ENCODE results near the gene SMC6. TPM values are rescaled to one million over a fixed set of nuclear protein-coding genes. Genes with fewer than 3 reads are reported as not detected.

SMC6 gene
- total RNA-seq, 4 donors from 2014 or later = 14.1 to 30.8 (median 24.6) TPM

GRCh38 chr2:17646838-17647701 lies 106.5 kb downstream of the SMC6 start:
- Histone ChIP-seq H3K9me3 (no peaks in the 10 kb centered on the region), H3K36me3 (no peaks in the 10 kb centered on the region), H3K4me3 (no peak overlapping the region), H3K27ac (no peak overlapping the region), H3K27me3 (no peaks in the 10 kb centered on the region), H3K4me1 (peaks cover 0 to 19% (median 0%) of the 10 kb centered on the region in 4 donors)
- TF ChIP-seq POLR2A (IDR thresholded peaks at IDR 0.05) (no peak), CTCF (IDR thresholded peaks at IDR 0.05) (no peak), EP300 (IDR thresholded peaks at IDR 0.05) (no peak)
- 56 to 68% methylated on average over 5 of the region's 5 CpGs for WGBS, 2 donors
- DNase-seq (ENCODE audit: low spot score in 2 of 2) = no peak

- Histone ChIP-seq H3K27me3 (no peaks in the 10 kb centered on the region), H3K36me3 (no peaks in the 10 kb centered on the region), H3K27ac (no peak overlapping the region), H3K9me3 (no peaks in the 10 kb centered on the region), H3K4me3 (no peak overlapping the region), H3K4me1 (peaks cover 0 to 19% (median 0%) of the 10 kb centered on the region in 4 donors)
- DNase-seq (ENCODE audit: low spot score in 2 of 2) = peak in 1 of 2 donors; percentile 81
- 0 to 2% methylated on average over 3 of the region's 3 CpGs for WGBS, 2 donors
- TF ChIP-seq CTCF (IDR thresholded peaks at IDR 0.05) = peak; percentile 77 to 82 (median 80)
- no peak for TF ChIP-seq POLR2A (IDR thresholded peaks at IDR 0.05)
Measured at GRCh38 chr2:17646081-17646554, 107.5 kb downstream of the SMC6 start.

GRCh38 chr2:17644997-17645720 lies 108.5 kb downstream of the SMC6 start:
- no peak overlapping the region for H3K4me3 ChIP-seq
- H3K36me3 ChIP-seq = no peaks in the 10 kb centered on the region
- TF ChIP-seq POLR2A (IDR thresholded peaks at IDR 0.05) (no peak), EP300 (IDR thresholded peaks at IDR 0.05) (no peak), CTCF (IDR thresholded peaks at IDR 0.05) (no peak)
- no peak for DNase-seq (ENCODE audit: low spot score in 2 of 2)
- H3K4me1 ChIP-seq = peaks cover 0 to 19% (median 0%) of the 10 kb centered on the region in 4 donors
- no peaks in the 10 kb centered on the region for H3K27me3 ChIP-seq
- H3K27ac ChIP-seq = no peak overlapping the region
- no peaks in the 10 kb centered on the region for H3K9me3 ChIP-seq
- WGBS, 2 donors = 83 to 86% methylated on average over 4 of the region's 4 CpGs

- Histone ChIP-seq H3K27me3 (no peaks in the 10 kb centered on the region), H3K9me3 (no peaks in the 10 kb centered on the region), H3K36me3 (no peaks in the 10 kb centered on the region), H3K4me3 (no peak overlapping the region), H3K4me1 (peaks cover 0 to 19% (median 0%) of the 10 kb centered on the region in 4 donors), H3K27ac (no peak overlapping the region)
- 65 to 66% methylated on average over 6 of the region's 6 CpGs for WGBS, 2 donors
- no peak for TF ChIP-seq CTCF (IDR thresholded peaks at IDR 0.05)
- no peak for TF ChIP-seq POLR2A (IDR thresholded peaks at IDR 0.05)
- TF ChIP-seq EP300 (IDR thresholded peaks at IDR 0.05) = no peak
- peak in 1 of 2 donors; percentile 21 for DNase-seq (ENCODE audit: low spot score in 2 of 2)
Measured at GRCh38 chr2:17643031-17643615, 110.5 kb downstream of the SMC6 start.
